ENCODE data around the gene DAB1. TPM values are rescaled to one million over a fixed set of nuclear protein-coding genes. Genes with fewer than 3 reads are reported as not detected.

Gene DAB1
- total RNA-seq, 1 experiment from 2014 or later = not detected

DNA sequence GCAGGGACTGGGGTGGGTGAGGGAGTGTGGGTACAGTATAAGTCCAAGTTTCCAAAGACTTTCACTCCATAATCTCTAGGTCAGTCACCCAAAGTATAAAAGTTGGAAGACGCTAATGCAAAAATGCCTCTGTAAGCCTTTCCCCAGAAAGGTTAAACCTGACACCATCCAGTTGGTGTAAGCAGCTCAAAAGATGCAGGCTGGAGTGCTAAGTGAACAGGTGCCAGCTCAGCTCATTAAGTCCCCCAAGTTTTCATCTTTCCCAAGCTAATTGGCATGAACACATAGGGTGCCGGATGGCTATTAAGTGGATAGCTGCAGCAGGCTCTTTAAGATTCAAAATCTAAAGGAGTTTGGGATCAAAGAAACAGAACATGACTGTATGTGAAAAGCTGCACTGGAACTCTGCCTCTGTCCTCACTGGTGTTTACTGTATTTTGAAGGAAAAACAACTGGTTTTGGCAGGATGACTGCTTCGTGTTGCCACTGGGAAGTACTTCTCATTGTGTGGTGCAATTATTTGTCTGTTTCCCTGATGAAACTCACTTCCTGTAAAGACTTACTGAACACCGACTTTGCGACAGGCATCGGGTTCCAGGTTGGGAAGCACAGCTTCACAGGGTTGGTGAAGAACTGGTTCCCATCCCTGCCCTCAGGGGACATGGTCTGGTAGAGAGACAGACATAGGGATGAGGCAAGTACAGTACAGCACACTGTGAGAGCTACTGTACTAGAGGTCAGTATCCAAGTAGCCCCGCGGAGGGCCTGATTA, 152.7 kb downstream of the DAB1 start:
- no peaks in the 10 kb centered on the region for H3K36me3 ChIP-seq (ENCODE audit: control insufficient read depth in 1 of 2, insufficient read depth in 2 of 2, low read length in 2 of 2)
- ChIA-PET RAD21 (ENCODE audit: low non-redundant PET in 1 of 2, low total read pairs in 2 of 2, uncharacterized antibody in 2 of 2, unreplicated experiment in 2 of 2) (no interaction called here), POLR2A (no interaction called here), CTCF (no interaction called here)
- H3K9me2 ChIP-seq (ENCODE audit: insufficient read depth) = no peaks in the 10 kb centered on the region
- H3K27ac ChIP-seq (ENCODE audit: low read depth, low read length) = no peak overlapping the region
- BruUV-seq (replicated peaks) = no TSS peak
- ATAC-seq (no peak), DNase-seq (ENCODE audit: low read depth, low spot score) (no peak)
- no peak overlapping the region for H3K4me2 ChIP-seq (ENCODE audit: low read length)
- H3K27me3 ChIP-seq (ENCODE audit: insufficient read depth, low read length) = no peaks in the 10 kb centered on the region
- H2AFZ ChIP-seq (ENCODE audit: low read depth, low read length, poor library complexity, severe bottlenecking) = no peak overlapping the region
- no peaks in the 10 kb centered on the region for H4K20me1 ChIP-seq (ENCODE audit: insufficient read depth)
- TF ChIP-seq, protein P1, sequence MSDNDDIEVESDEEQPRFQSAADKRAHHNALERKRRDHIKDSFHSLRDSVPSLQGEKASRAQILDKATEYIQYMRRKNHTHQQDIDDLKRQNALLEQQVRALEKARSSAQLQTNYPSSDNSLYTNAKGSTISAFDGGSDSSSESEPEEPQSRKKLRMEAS (IDR thresholded peaks at IDR 0.05) = no peak
- TF ChIP-seq POLR2AphosphoS5 (IDR thresholded peaks at IDR 0.05; ENCODE audit: low read depth, low read length) (no peak), CEBPB (IDR thresholded peaks at IDR 0.05; ENCODE audit: low read depth) (no peak), EZH2phosphoT487 (IDR thresholded peaks at IDR 0.05; ENCODE audit: borderline replicate concordance) (no peak), ZFX (IDR thresholded peaks at IDR 0.05) (no peak), JUND (IDR thresholded peaks at IDR 0.05) (no peak), ZNF274 (IDR thresholded peaks at IDR 0.05; ENCODE audit: low read depth, low read length) (no peak), TCF7L2 (IDR thresholded peaks at IDR 0.05; ENCODE audit: borderline replicate concordance, extremely low read depth, insufficient read depth, insufficient read length) (no peak), RAD21 (IDR thresholded peaks at IDR 0.05; ENCODE audit: low read depth) (no peak), SP1 (IDR thresholded peaks at IDR 0.05; ENCODE audit: low read depth) (no peak)
- TF ChIP-seq, protein P2, sequence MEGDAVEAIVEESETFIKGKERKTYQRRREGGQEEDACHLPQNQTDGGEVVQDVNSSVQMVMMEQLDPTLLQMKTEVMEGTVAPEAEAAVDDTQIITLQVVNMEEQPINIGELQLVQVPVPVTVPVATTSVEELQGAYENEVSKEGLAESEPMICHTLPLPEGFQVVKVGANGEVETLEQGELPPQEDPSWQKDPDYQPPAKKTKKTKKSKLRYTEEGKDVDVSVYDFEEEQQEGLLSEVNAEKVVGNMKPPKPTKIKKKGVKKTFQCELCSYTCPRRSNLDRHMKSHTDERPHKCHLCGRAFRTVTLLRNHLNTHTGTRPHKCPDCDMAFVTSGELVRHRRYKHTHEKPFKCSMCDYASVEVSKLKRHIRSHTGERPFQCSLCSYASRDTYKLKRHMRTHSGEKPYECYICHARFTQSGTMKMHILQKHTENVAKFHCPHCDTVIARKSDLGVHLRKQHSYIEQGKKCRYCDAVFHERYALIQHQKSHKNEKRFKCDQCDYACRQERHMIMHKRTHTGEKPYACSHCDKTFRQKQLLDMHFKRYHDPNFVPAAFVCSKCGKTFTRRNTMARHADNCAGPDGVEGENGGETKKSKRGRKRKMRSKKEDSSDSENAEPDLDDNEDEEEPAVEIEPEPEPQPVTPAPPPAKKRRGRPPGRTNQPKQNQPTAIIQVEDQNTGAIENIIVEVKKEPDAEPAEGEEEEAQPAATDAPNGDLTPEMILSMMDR (IDR thresholded peaks at IDR 0.05 in 2 of 3, conservative IDR thresholded peaks at IDR 0.05 in 1 of 3; ENCODE audit: borderline replicate concordance in 1 of 3, insufficient read depth in 1 of 3, low read depth in 2 of 3, low read length in 2 of 3) = no peak
- TF ChIP-seq, protein P3, sequence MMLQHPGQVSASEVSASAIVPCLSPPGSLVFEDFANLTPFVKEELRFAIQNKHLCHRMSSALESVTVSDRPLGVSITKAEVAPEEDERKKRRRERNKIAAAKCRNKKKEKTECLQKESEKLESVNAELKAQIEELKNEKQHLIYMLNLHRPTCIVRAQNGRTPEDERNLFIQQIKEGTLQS (IDR thresholded peaks at IDR 0.05) = no peak
- TF ChIP-seq, protein P4, sequence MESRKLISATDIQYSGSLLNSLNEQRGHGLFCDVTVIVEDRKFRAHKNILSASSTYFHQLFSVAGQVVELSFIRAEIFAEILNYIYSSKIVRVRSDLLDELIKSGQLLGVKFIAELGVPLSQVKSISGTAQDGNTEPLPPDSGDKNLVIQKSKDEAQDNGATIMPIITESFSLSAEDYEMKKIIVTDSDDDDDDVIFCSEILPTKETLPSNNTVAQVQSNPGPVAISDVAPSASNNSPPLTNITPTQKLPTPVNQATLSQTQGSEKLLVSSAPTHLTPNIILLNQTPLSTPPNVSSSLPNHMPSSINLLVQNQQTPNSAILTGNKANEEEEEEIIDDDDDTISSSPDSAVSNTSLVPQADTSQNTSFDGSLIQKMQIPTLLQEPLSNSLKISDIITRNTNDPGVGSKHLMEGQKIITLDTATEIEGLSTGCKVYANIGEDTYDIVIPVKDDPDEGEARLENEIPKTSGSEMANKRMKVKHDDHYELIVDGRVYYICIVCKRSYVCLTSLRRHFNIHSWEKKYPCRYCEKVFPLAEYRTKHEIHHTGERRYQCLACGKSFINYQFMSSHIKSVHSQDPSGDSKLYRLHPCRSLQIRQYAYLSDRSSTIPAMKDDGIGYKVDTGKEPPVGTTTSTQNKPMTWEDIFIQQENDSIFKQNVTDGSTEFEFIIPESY (IDR thresholded peaks at IDR 0.05; ENCODE audit: extremely low read depth, insufficient replicate concordance, low read length) = no peak
- TF ChIP-seq, protein P5, sequence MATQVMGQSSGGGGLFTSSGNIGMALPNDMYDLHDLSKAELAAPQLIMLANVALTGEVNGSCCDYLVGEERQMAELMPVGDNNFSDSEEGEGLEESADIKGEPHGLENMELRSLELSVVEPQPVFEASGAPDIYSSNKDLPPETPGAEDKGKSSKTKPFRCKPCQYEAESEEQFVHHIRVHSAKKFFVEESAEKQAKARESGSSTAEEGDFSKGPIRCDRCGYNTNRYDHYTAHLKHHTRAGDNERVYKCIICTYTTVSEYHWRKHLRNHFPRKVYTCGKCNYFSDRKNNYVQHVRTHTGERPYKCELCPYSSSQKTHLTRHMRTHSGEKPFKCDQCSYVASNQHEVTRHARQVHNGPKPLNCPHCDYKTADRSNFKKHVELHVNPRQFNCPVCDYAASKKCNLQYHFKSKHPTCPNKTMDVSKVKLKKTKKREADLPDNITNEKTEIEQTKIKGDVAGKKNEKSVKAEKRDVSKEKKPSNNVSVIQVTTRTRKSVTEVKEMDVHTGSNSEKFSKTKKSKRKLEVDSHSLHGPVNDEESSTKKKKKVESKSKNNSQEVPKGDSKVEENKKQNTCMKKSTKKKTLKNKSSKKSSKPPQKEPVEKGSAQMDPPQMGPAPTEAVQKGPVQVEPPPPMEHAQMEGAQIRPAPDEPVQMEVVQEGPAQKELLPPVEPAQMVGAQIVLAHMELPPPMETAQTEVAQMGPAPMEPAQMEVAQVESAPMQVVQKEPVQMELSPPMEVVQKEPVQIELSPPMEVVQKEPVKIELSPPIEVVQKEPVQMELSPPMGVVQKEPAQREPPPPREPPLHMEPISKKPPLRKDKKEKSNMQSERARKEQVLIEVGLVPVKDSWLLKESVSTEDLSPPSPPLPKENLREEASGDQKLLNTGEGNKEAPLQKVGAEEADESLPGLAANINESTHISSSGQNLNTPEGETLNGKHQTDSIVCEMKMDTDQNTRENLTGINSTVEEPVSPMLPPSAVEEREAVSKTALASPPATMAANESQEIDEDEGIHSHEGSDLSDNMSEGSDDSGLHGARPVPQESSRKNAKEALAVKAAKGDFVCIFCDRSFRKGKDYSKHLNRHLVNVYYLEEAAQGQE (IDR thresholded peaks at IDR 0.05; ENCODE audit: low read depth) = no peak
- no peaks in the 10 kb centered on the region for H3K4me1 ChIP-seq (ENCODE audit: control insufficient read depth in 1 of 2, insufficient read depth in 2 of 2, low read length in 2 of 2)
- H3K4me3 ChIP-seq (replicated peaks in 1 of 2; ENCODE audit: low read depth in 1 of 2, low read length in 2 of 2) = no peak overlapping the region
- H3K9me3 ChIP-seq (ENCODE audit: control insufficient read depth in 1 of 2, insufficient read depth in 1 of 2, low read depth in 1 of 2, low read length in 2 of 2) = no peaks in the 10 kb centered on the region
- H3K79me2 ChIP-seq (ENCODE audit: insufficient read depth, low read length) = no peaks in the 10 kb centered on the region
- intact Hi-C loops (cut with micrococcal nuclease) = no loop called here
- no peak overlapping the region for H3K9ac ChIP-seq (ENCODE audit: low read length)

Measured in HCT116 (cell line).